GM12878 (cell line): ENCODE results near the gene POU6F2. TPM values are rescaled to one million over a fixed set of nuclear protein-coding genes. Genes with fewer than 3 reads are reported as not detected.

Experiments used
- ATAC-seq: fragments of 200-7000 bp; cut with Tn5 transposase; 3 replicates; pipeline ENCODE4 v1.9.1; 2020; ENCODE audit warnings: mild to moderate bottlenecking, moderate library complexity
- BruUV-seq: library from RNA; stranded (reverse); fragments of 400-500 nt; replicated peaks from 2 replicates; lab custom pipeline; 2021; lab: Mats Ljungman, UMichigan
- CTCF ChIA-PET: fragments of 300-600 bp; sonication (Branson Sonifier 250); formaldehyde crosslinking; extraction: SDS; loops from one replicate; lab custom pipeline; 2021; ENCODE audit warnings: inconsistent platforms; lab: Yijun Ruan, JAX
- POLR2A ChIA-PET: fragments of 350-600 bp; formaldehyde crosslinking; extraction: SDS; loops from one replicate; lab custom pipeline; 2021; ENCODE audit warnings: inconsistent platforms; lab: Charles Lee
- RAD21 ChIA-PET: fragments of 300-600 bp; sonication (Branson Sonifier 250); formaldehyde crosslinking; loops from one replicate; lab custom pipeline; 2023; ENCODE audit warnings: antibody characterized with exemption; ENCODE audit not compliant: unreplicated experiment; lab: Charles Lee
- SMC1A ChIA-PET: fragments of 300-600 bp; sonication (Branson Sonifier 250); formaldehyde crosslinking; loops from one replicate; lab custom pipeline; 2023; ENCODE audit not compliant: unreplicated experiment, uncharacterized antibody; lab: Charles Lee
- DNase-seq: peaks from one replicate; pipeline ENCODE4 v3.0.0-alpha.2; 2011; ENCODE audit warnings: low read depth, low spot score
- FAIRE-seq: peaks from 3 replicates; lab custom pipeline; 2011; peaks lifted over from hg19 to GRCh38; lab: Jason Lieb, UNC
- H2AFZ ChIP-seq: 2 replicates; pipeline ENCODE4 v1.6.0; 2011; ENCODE audit warnings: low read depth, low read length, control low read depth; ENCODE audit not compliant: control insufficient read depth
- H3K27ac ChIP-seq: 2 replicates; pipeline ENCODE4 v1.5.1; 2011; ENCODE audit warnings: control low read depth; ENCODE audit not compliant: control insufficient read depth, insufficient read depth
- H3K27me3 ChIP-seq, 2 experiments: replicated peaks in 1 of 2; 2 replicates each; pipeline versions ENCODE4 v1.6.0 to v1.6.1; 2011; ENCODE audit warnings: low read length in 1 of 2; ENCODE audit not compliant: control insufficient read depth in 2 of 2, insufficient read depth in 2 of 2
- H3K36me3 ChIP-seq, 2 experiments: 2 replicates each; pipeline ENCODE4 v1.5.1; 2011; ENCODE audit warnings: low read length in 1 of 2; ENCODE audit not compliant: control insufficient read depth in 2 of 2, insufficient read depth in 2 of 2
- H3K4me1 ChIP-seq: 2 replicates; pipeline ENCODE4 v1.6.1; 2011; ENCODE audit warnings: mild to moderate bottlenecking, low read length, moderate library complexity, mixed read lengths; ENCODE audit not compliant: control insufficient read depth, insufficient read depth
- H3K4me2 ChIP-seq: 2 replicates; pipeline ENCODE4 v1.6.0; 2011; ENCODE audit warnings: control low read depth; ENCODE audit not compliant: control insufficient read depth, insufficient read depth
- H3K4me3 ChIP-seq: fragments of 200-600 bp; sonication (generic); 2 replicates; pipeline ENCODE4 v1.5.1; 2016
- H3K79me2 ChIP-seq: 2 replicates; pipeline ENCODE4 v1.6.0; 2011; ENCODE audit warnings: low read length; ENCODE audit not compliant: control insufficient read depth, insufficient read depth
- H3K9ac ChIP-seq: 2 replicates; pipeline ENCODE4 v1.8.0; 2011; ENCODE audit warnings: low read length, control low read depth, mixed read lengths; ENCODE audit not compliant: control insufficient read depth, insufficient read depth
- H3K9me3 ChIP-seq: replicated peaks from 3 replicates; pipeline ENCODE4 v1.5.1; 2011; ENCODE audit warnings: mild to moderate bottlenecking, low read length; ENCODE audit not compliant: control insufficient read depth, insufficient read depth
- H4K20me1 ChIP-seq: 2 replicates; pipeline ENCODE4 v1.6.0; 2011; ENCODE audit not compliant: control insufficient read depth, insufficient read depth
- ATF2 ChIP-seq: IDR thresholded peaks from 2 replicates; pipeline ENCODE4 v1.6.1; 2012; ENCODE audit warnings: low read length, inconsistent platforms
- DPF2 ChIP-seq: fragments of 450-650 bp; IDR thresholded peaks from 2 replicates; pipeline ENCODE4 v1.6.1; 2017; ENCODE audit warnings: mild to moderate bottlenecking
- E2F4 ChIP-seq: IDR thresholded peaks from 2 replicates; pipeline ENCODE4 v1.6.1; 2012; ENCODE audit warnings: low read depth, low read length, improper control_type of control experiment
- KLF5 ChIP-seq: fragments of 450-650 bp; IDR thresholded peaks from 2 replicates; pipeline ENCODE4 v1.6.1; 2014; ENCODE audit warnings: mild to moderate bottlenecking; ENCODE audit not compliant: partially characterized antibody
- RAD51 ChIP-seq: fragments of 450-650 bp; IDR thresholded peaks from 2 replicates; pipeline ENCODE4 v1.6.1; 2016; ENCODE audit warnings: moderate library complexity, mild to moderate bottlenecking, inconsistent platforms
- RUNX3 ChIP-seq: IDR thresholded peaks from 2 replicates; pipeline ENCODE4 v1.6.1; 2012; ENCODE audit warnings: low read length, inconsistent platforms
- WGBS: methylation state at CpG from one replicate; pipeline ENCODE4 v1.1.6; 2016; ENCODE audit warnings: low lambda C conversion rate; ENCODE audit not compliant: insufficient replicate concordance, insufficient coverage; ENCODE audit errors: missing lambda C conversion rate; 5-methylcytosine and 5-hydroxymethylcytosine counted together
- in situ Hi-C: fragments of 300-500 bp; cut with MboI; formaldehyde crosslinking; loops from 9 replicates; pipeline ENCODE4 v1.14.3; 2018; ENCODE audit warnings: mixed read lengths
- intact Hi-C: fragments of 100-400 bp; cut with micrococcal nuclease; formaldehyde crosslinking; loops from one replicate; pipeline ENCODE4 v1.14.2; 2022; ENCODE audit not compliant: unreplicated experiment
- polyA plus RNA-seq, 11 experiments: library from polyadenylated mRNA; depleted of rRNA in 4 of 11; unstranded in 6 of 11; stranded (reverse) in 5 of 11; fragments of >200 nt; fragmentation: Nextera tagmentation in 4 of 11; fragmentation: Illumina TruSeq in 1 of 11; extraction: Ambion mirVana in 4 of 11; extraction: Trizol in 1 of 11; gene quantifications; 1 replicate in 1 of 11; 2 replicates in 10 of 11; pipeline versions ENCODE4 v1.2.1 to v1.2.3, GENCODE V29; 2011 to 2016; ENCODE audit warnings: inconsistent platforms in 2 of 11, missing spikeins in 2 of 11, low read depth in 1 of 11
- total RNA-seq, 4 experiments: library from RNA; depleted of rRNA in 3 of 4; stranded (reverse); fragments of >200 nt in 3 of 4; fragmentation: Illumina TruSeq in 1 of 4; extraction: Trizol in 1 of 4; gene quantifications; 2 replicates each; pipeline versions ENCODE4 v1.2.1 to v1.2.3, GENCODE V29; 2013 to 2021

The POU6F2 gene
- total and polyA plus RNA-seq, 10 of the 15 experiments (the other 5 are each of a cell fraction or from before 2014, with no cell fraction given): 0.10 TPM; not detected in 9

- TF ChIP-seq E2F4: no peak
- no peak for TF ChIP-seq DPF2
- no peak for TF ChIP-seq KLF5
- no peak for TF ChIP-seq RAD51
- TF ChIP-seq, all 136 proteins: peak for 0
Observed at GRCh38 chr7:39195967-39196366, 218.3 kb downstream of the POU6F2 start (continued).

- Histone ChIP-seq H3K9me3 (no peaks in the 10 kb centered on the region), H3K9ac (no peak overlapping the region), H4K20me1 (no peaks in the 10 kb centered on the region)
- intact Hi-C loops: no loop called here
- CTCF ChIA-PET: no interaction called here
- TF ChIP-seq RUNX3 (no peak), ATF2 (no peak)
- TF ChIP-seq, all 136 proteins: peak for 0
- no peak for DNase-seq
- FAIRE-seq: no peak
- H3K4me1 ChIP-seq: no peaks in the 10 kb centered on the region
- RAD21 ChIA-PET: no interaction called here
- ATAC-seq: no peak
- WGBS: 0% methylated on average over 1 of the region's 1 CpG
- BruUV-seq: no TSS peak
- no peak overlapping the region for H3K27ac ChIP-seq
- H3K4me3 ChIP-seq: no peak overlapping the region
- in situ Hi-C loops: no loop called here
- POLR2A ChIA-PET: no interaction called here
- no peak overlapping the region for H3K4me2 ChIP-seq
- SMC1A ChIA-PET: no interaction called here
- no peaks in the 10 kb centered on the region for H3K79me2 ChIP-seq
- no peaks in the 10 kb centered on the region for H3K36me3 ChIP-seq
- H3K27me3 ChIP-seq: no peaks in the 10 kb centered on the region
- H2AFZ ChIP-seq: no peak overlapping the region
Observed at GRCh38 chr7:39197831-39198230, 220.1 kb downstream of the POU6F2 start.
